Endothelial cell of umbilical vein (primary cell): Measurements from ENCODE around the gene SP8.

Experiments
- CTCF ChIP-seq, 2 donors: IDR thresholded peaks; 1 replicate in 1 of 2; 2 replicates in 1 of 2; pipeline ENCODE4 v1.5.1; 2011; ENCODE audit warnings: low read length in 2 of 2, mild to moderate bottlenecking in 2 of 2, moderate library complexity in 2 of 2, control low read depth in 1 of 2, inconsistent platforms in 1 of 2, low read depth in 1 of 2; ENCODE audit not compliant: insufficient read depth in 1 of 2; ENCODE audit errors: extremely low read depth in 1 of 2
- EZH2 ChIP-seq: IDR thresholded peaks from 2 replicates; pipeline ENCODE4 v1.6.1; 2012; ENCODE audit warnings: borderline replicate concordance, low read depth, mild to moderate bottlenecking, moderate library complexity, low read length, inconsistent platforms; ENCODE audit not compliant: severe bottlenecking
- GATA2 ChIP-seq: IDR thresholded peaks from 2 replicates; pipeline ENCODE4 v1.7.0; 2011; ENCODE audit warnings: low read depth, mild to moderate bottlenecking, moderate library complexity, mixed read lengths, low read length; ENCODE audit not compliant: insufficient read length, insufficient read depth
- MAX ChIP-seq: IDR thresholded peaks from 2 replicates; pipeline ENCODE4 v1.6.1; 2011; ENCODE audit not compliant: insufficient read depth, insufficient read length
- POLR2A ChIP-seq: IDR thresholded peaks from 2 replicates; pipeline ENCODE4 v1.6.1; 2012; ENCODE audit warnings: low read depth, mild to moderate bottlenecking, control low read depth, low read length
- POLR2AphosphoS5 ChIP-seq: IDR thresholded peaks from 2 replicates; pipeline ENCODE4 v1.6.1; 2012; ENCODE audit warnings: low read depth, mild to moderate bottlenecking, control low read depth, low read length, moderate library complexity; ENCODE audit not compliant: insufficient read depth

GRCh38 chr7:20737840-20738448 lies 48.7 kb downstream of the SP8 start:
- TF ChIP-seq POLR2A (no peak), CTCF (IDR thresholded peaks at IDR 0.05; ENCODE audit: extremely low read depth in 1 of 2, insufficient read depth in 1 of 2, low read depth in 1 of 2, low read length in 2 of 2) (no peak), POLR2AphosphoS5 (no peak), GATA2 (no peak), MAX (no peak), EZH2 (no peak)
